ENCODE measurements around the gene CCDC28A.

- no peak for TF ChIP-seq CTCF (IDR thresholded peaks at IDR 0.05)
- TF ChIP-seq POLR2A (IDR thresholded peaks at IDR 0.05) = no peak
Measured at GRCh38 chr6:138726066-138726756, 47.4 kb upstream of the CCDC28A start.
